Upper lobe of left lung (tissue), 6 donors: ENCODE data around the gene POLN. TPM values are rescaled to one million over a fixed set of nuclear protein-coding genes. Genes with fewer than 3 reads are reported as not detected.
A peak's percentile ranks its signal among the peaks of the same experiment; 100 is the strongest.

ENCODE experiments used
- ATAC-seq, 2 donors: fragments of 200-7000 bp; cut with Tn5 transposase; one replicate each; pipeline ENCODE4 v1.9.1; 2022; ENCODE audit warnings: mild to moderate bottlenecking in 2 of 2, moderate library complexity in 2 of 2; ENCODE audit not compliant: low FRiP score in 2 of 2
- DNase-seq, 2 donors: peaks; one replicate each; pipeline ENCODE4 v3.0.0-alpha.2; 2019 to 2020
- H3K27ac ChIP-seq, 4 donors: fragments of 200-600 bp; sonication (generic); one replicate each; pipeline ENCODE4 v1.5.1; 2016 to 2019
- H3K27me3 ChIP-seq, 4 donors: fragments of 200-600 bp; sonication (generic); one replicate each; pipeline ENCODE4 v1.5.1; 2017 to 2019
- H3K36me3 ChIP-seq, 4 donors: fragments of 200-600 bp; sonication (generic); one replicate each; pipeline ENCODE4 v1.5.1; 2016 to 2019
- H3K4me1 ChIP-seq, 4 donors: fragments of 200-600 bp; sonication (generic); one replicate each; pipeline ENCODE4 v1.5.1; 2018 to 2019
- H3K4me3 ChIP-seq, 4 donors: fragments of 200-600 bp; sonication (generic); one replicate each; pipeline ENCODE4 v1.5.1; 2017 to 2019; ENCODE audit warnings: mild to moderate bottlenecking in 2 of 4, moderate library complexity in 1 of 4
- H3K9me3 ChIP-seq, 4 donors: fragments of 200-600 bp; sonication (generic); one replicate each; pipeline ENCODE4 v1.5.1; 2018 to 2019
- EP300 ChIP-seq, 4 donors: sonication (generic); formaldehyde crosslinking; IDR thresholded peaks; one replicate each; pipeline ENCODE4 v1.5.1; 2017; ENCODE audit warnings: antibody characterized with exemption in 4 of 4, control low read depth in 2 of 4
- POLR2A ChIP-seq, 4 donors: fragments of 450-650 bp; IDR thresholded peaks; one replicate each; pipeline ENCODE4 v1.5.1; 2016 to 2017; ENCODE audit warnings: antibody characterized with exemption in 4 of 4, mild to moderate bottlenecking in 2 of 4
- POLR2AphosphoS5 ChIP-seq, 2 donors: sonication (generic); formaldehyde crosslinking; IDR thresholded peaks; one replicate each; pipeline ENCODE4 v1.5.1; 2017; ENCODE audit warnings: antibody characterized with exemption in 2 of 2
- WGBS, 2 donors: methylation state at CpG; one replicate each; pipeline ENCODE4 v1.1.5; 2017 to 2018; 5-methylcytosine and 5-hydroxymethylcytosine counted together
- total RNA-seq, 6 donors: library from RNA; depleted of rRNA in 4 of 6; stranded (reverse); fragments of >200 nt in 4 of 6; gene quantifications; one replicate each; pipeline versions ENCODE4 v1.1.0 to v1.2.1, GENCODE V29; 2016 to 2021
- TF ChIP-seq, protein P1 (sequence below), 6 experiments: fragments of 450-650 bp in 4 of 6; fragments of 200-600 bp in 2 of 6; sonication (generic) in 2 of 6; IDR thresholded peaks; one replicate each; pipeline ENCODE4 v1.5.1; 2016 to 2019; ENCODE audit warnings: antibody characterized with exemption in 6 of 6
- donor health status: DM: no; HTN: no; CAD: no; lungs with moderate emphysema.
- donor health status: DM: no; HTN: yes; CAD: no; lungs with severe emphysema.

POLN gene
- total RNA-seq, 6 donors from 2014 or later: 0.89 to 5.5 (median 2.6) TPM

DNA sequence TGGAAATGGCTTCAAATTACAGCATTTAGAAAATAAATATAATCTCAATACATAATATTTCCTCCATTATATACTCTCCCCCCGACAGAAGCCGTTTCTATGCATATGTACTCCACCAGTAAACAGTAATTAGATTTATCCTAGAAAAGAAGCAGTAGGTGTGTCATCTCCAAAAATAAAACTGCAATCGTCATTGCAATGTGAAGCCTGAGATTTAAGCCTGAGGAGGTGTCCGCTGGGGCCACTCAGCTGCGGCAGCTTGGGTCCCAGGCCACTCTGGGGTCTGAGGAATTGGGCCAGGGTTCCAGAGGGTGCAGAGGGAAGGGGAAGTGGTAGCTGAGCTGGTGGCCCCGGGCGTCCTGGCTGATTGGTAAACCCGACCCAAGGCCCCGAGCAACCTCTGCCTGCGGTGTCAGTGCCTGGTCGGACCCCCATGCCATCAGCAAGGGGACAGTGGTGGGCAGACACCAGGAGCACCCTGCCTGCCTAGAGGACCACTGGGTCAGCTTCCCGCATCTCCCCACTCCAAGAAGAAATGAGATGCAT, 27.8 kb upstream of the POLN start:
- peak in 1 of 2 donors; percentile 52 for DNase-seq
- Histone ChIP-seq H3K27me3 (no peaks in the 10 kb centered on the region), H3K36me3 (peaks cover 0 to 15% (median 7%) of the 10 kb centered on the region in 4 donors), H3K27ac (no peak overlapping the region), H3K4me3 (no peak overlapping the region), H3K4me1 (peaks cover 14 to 18% (median 15%) of the 10 kb centered on the region in 4 donors), H3K9me3 (no peaks in the 10 kb centered on the region)
- TF ChIP-seq EP300 (IDR thresholded peaks at IDR 0.05) (no peak), POLR2AphosphoS5 (IDR thresholded peaks at IDR 0.05) (no peak), POLR2A (IDR thresholded peaks at IDR 0.05) (no peak)
- TF ChIP-seq, protein P1, sequence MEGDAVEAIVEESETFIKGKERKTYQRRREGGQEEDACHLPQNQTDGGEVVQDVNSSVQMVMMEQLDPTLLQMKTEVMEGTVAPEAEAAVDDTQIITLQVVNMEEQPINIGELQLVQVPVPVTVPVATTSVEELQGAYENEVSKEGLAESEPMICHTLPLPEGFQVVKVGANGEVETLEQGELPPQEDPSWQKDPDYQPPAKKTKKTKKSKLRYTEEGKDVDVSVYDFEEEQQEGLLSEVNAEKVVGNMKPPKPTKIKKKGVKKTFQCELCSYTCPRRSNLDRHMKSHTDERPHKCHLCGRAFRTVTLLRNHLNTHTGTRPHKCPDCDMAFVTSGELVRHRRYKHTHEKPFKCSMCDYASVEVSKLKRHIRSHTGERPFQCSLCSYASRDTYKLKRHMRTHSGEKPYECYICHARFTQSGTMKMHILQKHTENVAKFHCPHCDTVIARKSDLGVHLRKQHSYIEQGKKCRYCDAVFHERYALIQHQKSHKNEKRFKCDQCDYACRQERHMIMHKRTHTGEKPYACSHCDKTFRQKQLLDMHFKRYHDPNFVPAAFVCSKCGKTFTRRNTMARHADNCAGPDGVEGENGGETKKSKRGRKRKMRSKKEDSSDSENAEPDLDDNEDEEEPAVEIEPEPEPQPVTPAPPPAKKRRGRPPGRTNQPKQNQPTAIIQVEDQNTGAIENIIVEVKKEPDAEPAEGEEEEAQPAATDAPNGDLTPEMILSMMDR (IDR thresholded peaks at IDR 0.05): no peak
- ATAC-seq: no peak
- 85 to 87% methylated on average over 7 to 12 of the region's 12 CpGs for WGBS, 2 donors

DNA sequence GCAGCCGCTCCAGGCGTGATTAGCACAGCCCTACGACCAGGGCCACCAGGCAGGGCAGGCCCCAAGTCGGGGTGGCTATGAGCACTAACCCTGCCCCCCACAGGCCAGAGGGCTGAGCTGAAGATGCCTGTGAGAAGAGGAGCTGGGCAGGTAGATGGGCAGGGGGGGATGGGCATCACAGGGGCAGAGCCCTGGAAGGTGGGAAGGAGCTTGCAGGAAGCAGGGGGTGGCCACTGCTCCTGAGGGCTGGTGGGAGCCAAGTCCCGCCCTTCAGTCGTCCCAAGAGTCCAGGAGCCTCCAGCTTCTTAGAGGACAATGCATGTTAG, 27.2 kb upstream of the POLN start:
- Histone ChIP-seq H3K9me3 (no peaks in the 10 kb centered on the region), H3K4me1 (peaks cover 14 to 18% (median 15%) of the 10 kb centered on the region in 4 donors), H3K36me3 (peaks cover 0 to 15% (median 7%) of the 10 kb centered on the region in 4 donors), H3K27ac (no peak overlapping the region), H3K4me3 (no peak overlapping the region), H3K27me3 (no peaks in the 10 kb centered on the region)
- no peak for TF ChIP-seq POLR2A (IDR thresholded peaks at IDR 0.05)
- TF ChIP-seq, protein P1 (IDR thresholded peaks at IDR 0.05): no peak
- no peak for TF ChIP-seq POLR2AphosphoS5 (IDR thresholded peaks at IDR 0.05)
- TF ChIP-seq EP300 (IDR thresholded peaks at IDR 0.05): no peak
- DNase-seq: no peak
- ATAC-seq: no peak
- WGBS, 2 donors: 81 to 86% methylated on average over 3 to 5 of the region's 6 CpGs

DNA sequence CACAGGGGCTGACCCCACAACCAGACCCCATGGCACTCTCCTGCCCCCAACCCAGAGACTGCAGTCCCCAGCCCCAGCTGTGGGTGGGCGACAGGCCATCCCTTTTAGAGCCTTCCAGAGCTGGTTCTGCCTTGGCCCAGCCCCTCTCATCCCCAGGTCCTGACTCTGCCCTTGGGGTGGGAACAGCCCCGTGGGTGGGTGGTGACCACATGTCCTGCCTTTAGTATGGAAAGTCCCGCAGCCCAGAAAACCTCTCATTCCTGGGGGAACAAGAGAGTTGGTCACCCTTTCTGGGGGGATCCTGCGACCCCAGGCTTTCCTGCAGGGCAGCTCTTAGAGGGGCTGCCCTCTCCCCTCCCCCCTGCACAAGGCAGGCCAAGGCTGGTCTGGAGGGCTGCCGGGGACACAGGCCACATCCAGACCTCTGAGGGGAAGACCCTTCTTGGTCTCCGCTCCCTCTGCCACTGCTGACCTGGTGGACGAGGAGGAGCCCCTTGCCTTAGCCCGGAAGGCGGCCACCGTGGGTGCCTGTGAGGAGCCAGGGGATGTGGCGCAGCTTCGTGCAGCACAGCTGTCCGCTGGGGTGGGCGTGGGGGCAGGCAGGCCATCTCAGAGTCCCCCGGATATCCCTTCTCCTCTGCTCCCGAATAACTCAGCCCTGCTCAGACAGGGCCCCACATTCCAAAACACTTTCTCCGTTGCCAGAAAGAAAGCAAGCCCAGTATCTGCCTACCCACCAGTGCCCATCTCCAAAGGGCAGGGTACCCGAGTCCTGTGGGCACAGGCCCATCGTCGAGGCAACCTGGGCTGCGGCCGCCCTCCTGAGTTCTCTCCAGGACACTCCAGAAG, 26.7 kb upstream of the POLN start:
- peak in 1 of 2 donors; percentile 75 for DNase-seq
- Histone ChIP-seq H3K36me3 (peaks cover 0 to 15% (median 7%) of the 10 kb centered on the region in 4 donors), H3K4me3 (no peak overlapping the region), H3K9me3 (no peaks in the 10 kb centered on the region), H3K27ac (no peak overlapping the region), H3K27me3 (no peaks in the 10 kb centered on the region), H3K4me1 (peaks cover 15 to 21% (median 16%) of the 10 kb centered on the region in 4 donors)
- TF ChIP-seq POLR2AphosphoS5 (IDR thresholded peaks at IDR 0.05): no peak
- TF ChIP-seq, protein P1 (IDR thresholded peaks at IDR 0.05): no peak
- TF ChIP-seq POLR2A (IDR thresholded peaks at IDR 0.05): no peak
- no peak for TF ChIP-seq EP300 (IDR thresholded peaks at IDR 0.05)
- no peak for ATAC-seq
- WGBS, 2 donors: 89 to 91% methylated on average over 5 to 21 of the region's 22 CpGs

DNA sequence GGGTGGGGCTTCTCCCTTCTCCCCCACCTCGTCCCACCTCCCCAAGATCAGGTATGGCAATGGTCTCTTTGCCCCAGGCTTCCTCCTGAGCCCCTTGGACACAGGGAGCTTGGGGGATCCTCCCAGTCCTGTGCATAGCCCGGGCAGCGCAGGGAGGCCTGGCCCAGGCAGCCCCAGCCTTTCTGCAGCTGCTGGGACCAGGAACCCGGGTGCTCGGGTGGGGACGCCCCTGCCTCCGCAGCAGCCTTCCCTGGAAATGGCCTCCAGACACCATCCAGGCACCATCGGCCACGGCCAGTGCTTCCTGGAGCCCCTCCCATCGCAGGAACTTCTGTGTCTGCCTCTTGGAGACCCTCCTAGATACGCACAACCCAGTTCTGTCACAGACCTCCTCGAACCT, 25.9 kb upstream of the POLN start:
- peaks cover 0 to 15% (median 7%) of the 10 kb centered on the region in 4 donors for H3K36me3 ChIP-seq
- no peak for TF ChIP-seq EP300 (IDR thresholded peaks at IDR 0.05)
- H3K4me3 ChIP-seq: no peak overlapping the region
- no peaks in the 10 kb centered on the region for H3K27me3 ChIP-seq
- peak in 1 of 2 donors; percentile 59 for DNase-seq
- peaks cover 20 to 29% (median 23%) of the 10 kb centered on the region in 4 donors for H3K4me1 ChIP-seq
- H3K9me3 ChIP-seq: no peaks in the 10 kb centered on the region
- no peak overlapping the region for H3K27ac ChIP-seq
- ATAC-seq: no peak
- 90 to 98% methylated on average over 6 to 9 of the region's 12 CpGs for WGBS, 2 donors

DNA sequence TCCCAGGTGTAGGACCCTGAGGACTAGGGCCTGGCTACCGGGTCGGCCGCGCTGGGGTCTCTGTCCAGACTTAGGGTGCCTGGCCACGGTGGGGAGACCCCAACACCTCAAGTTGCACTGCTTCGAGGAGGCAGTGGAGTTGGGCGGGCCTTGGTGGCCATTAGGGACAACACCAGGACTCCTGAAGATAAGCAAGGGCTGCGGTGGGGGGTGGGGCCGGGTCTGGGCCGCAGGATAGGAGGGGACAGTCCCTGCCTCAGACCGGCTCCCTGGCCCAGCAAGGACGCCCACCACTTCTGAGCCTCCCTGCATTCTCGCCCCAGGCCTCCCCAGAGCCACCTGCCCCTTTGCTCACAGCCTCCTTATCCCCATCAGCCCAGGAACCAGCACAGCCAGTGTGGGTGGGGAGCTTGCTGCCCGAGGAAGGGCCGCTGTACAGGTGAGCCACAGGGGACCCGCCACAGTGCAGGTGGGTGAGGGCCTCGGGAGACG, 25.4 kb upstream of the POLN start:
- ATAC-seq (no peak), DNase-seq (peak in 1 of 2 donors; percentile 80)
- peaks cover 22 to 32% (median 26%) of the 10 kb centered on the region in 4 donors for H3K4me1 ChIP-seq
- H3K4me3 ChIP-seq: no peak overlapping the region
- 86 to 91% methylated on average over 7 to 14 of the region's 18 CpGs for WGBS, 2 donors
- peaks cover 0 to 15% (median 5%) of the 10 kb centered on the region in 4 donors for H3K36me3 ChIP-seq
- no peaks in the 10 kb centered on the region for H3K27me3 ChIP-seq
- no peaks in the 10 kb centered on the region for H3K9me3 ChIP-seq
- TF ChIP-seq POLR2A (IDR thresholded peaks at IDR 0.05): no peak
- TF ChIP-seq EP300 (IDR thresholded peaks at IDR 0.05): no peak
- no peak for TF ChIP-seq POLR2AphosphoS5 (IDR thresholded peaks at IDR 0.05)
- TF ChIP-seq, protein P1 (IDR thresholded peaks at IDR 0.05): no peak
- peak overlapping the region in 3 of 4 donors; percentile 7 to 60 (median 15) for H3K27ac ChIP-seq
